Measurements from ENCODE around the gene TRIP11. TPM values are rescaled to one million over a fixed set of nuclear protein-coding genes. Genes with fewer than 3 reads are reported as not detected.

Gene TRIP11
- total RNA-seq, 1 donor, result 53.3 TPM

DNA sequence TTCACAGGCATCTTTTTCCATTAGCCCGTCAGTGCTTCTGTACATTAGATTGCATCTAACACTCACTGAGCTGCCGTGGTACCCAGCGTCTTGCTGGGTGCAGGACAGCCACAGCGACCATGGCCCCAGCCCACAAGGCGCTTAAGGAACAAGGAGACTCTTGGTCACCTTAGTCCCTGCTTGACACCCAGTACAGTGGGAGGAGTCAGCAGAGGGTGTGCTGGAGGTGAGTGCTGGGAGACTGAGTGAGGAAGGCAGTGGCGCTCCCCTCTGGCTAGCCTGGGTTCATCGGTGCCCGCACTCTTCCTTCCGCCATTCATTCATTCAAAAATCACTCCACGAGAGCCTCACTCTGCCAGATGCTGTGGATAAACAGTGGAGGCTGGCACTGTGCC, 114.1 kb downstream of the TRIP11 start:
- H3K4me3 ChIP-seq (ENCODE audit: low read depth, low read length), result no peak overlapping the region

DNA sequence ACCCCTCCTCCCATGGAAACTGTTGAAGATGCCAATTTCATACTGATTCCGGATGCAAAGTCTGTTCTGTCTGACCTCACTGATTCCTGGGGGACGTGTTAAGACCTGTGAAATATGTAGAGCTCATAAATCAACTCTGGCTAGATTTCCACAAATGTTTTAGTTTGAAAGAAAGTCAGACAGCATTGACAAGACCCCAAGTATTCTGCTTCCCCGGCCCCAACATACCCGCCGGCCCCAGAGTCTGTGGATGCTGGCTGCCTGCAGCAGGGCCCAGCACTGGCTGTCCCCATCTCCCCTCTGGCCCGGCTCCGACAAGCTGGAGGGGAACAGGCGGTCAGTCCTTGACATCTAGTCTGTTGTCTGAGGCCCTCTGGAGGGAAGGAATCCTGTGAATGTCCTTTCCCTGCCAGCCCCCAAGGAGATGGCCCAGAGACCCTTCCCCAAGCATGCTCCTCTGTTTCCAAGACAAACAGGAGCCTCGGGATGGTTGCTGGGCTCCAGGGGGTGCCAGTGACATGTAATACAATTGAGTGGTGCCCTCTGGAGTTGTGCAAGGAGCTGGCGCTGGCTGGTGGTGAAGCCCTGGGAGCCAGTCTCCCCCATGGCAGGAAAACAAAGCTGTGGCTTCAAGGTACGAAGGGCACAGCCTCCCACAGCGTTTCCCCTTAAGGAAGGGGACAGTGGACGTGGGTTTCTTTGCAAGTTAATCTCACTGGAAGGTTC, 114.7 kb downstream of the TRIP11 start:
- H3K4me3 ChIP-seq (ENCODE audit: low read depth, low read length), result no peak overlapping the region
- TF ChIP-seq, protein P1, sequence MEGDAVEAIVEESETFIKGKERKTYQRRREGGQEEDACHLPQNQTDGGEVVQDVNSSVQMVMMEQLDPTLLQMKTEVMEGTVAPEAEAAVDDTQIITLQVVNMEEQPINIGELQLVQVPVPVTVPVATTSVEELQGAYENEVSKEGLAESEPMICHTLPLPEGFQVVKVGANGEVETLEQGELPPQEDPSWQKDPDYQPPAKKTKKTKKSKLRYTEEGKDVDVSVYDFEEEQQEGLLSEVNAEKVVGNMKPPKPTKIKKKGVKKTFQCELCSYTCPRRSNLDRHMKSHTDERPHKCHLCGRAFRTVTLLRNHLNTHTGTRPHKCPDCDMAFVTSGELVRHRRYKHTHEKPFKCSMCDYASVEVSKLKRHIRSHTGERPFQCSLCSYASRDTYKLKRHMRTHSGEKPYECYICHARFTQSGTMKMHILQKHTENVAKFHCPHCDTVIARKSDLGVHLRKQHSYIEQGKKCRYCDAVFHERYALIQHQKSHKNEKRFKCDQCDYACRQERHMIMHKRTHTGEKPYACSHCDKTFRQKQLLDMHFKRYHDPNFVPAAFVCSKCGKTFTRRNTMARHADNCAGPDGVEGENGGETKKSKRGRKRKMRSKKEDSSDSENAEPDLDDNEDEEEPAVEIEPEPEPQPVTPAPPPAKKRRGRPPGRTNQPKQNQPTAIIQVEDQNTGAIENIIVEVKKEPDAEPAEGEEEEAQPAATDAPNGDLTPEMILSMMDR (IDR thresholded peaks at IDR 0.05; ENCODE audit: insufficient read depth, low read length), result no peak
- DNase-seq (ENCODE audit: low read depth), result peak; percentile 83

More for the DNA sequence above, 114.1 kb downstream of the TRIP11 start:
- TF ChIP-seq, protein P1 (IDR thresholded peaks at IDR 0.05; ENCODE audit: insufficient read depth, low read length), result no peak
- no peak for DNase-seq (ENCODE audit: low read depth)

DNA sequence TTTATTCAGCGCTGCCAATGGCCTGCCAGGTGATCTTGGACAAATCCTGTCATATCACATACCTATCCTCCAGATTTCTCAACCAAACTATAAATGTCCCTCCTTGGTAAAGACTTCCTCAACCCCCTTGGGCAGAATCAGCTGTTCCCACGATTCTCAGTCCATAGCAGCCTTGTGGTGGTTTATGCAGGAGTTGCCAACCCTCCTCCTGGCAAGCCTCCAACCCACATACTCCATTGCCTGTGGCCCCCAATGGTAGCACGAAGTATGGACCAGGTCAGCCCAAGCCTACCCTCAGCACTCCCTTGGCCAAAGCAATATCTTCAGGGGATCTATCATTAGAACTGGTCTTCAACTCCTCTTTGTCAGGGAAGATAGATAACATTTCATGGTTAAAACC, 119.3 kb downstream of the TRIP11 start:
- DNase-seq (ENCODE audit: low read depth), result no peak
- TF ChIP-seq, protein P1 (IDR thresholded peaks at IDR 0.05; ENCODE audit: insufficient read depth, low read length), result no peak
- no peak overlapping the region for H3K4me3 ChIP-seq (ENCODE audit: low read depth, low read length)

DNA sequence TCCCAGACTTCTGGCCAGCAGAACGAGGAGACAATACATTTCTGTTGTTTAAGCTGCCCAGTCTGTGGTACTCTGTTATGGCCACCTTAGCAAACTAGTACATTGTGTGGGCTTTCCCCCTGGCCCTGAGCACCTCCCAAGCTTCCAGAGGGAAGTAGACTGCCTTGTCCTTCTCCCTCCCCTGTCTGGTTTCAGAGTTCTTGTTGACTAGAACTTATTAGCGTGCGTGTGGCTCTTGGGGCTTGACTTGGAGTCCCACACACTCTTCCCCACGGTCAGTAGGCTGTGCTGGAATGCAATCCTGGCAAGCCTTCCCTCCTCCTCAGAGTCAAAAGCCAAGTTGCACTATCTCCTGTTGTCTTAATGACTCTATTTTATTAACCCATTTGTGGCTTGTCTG, 120.0 kb downstream of the TRIP11 start:
- peak; percentile 84 for DNase-seq (ENCODE audit: low read depth)
- TF ChIP-seq, protein P1 (IDR thresholded peaks at IDR 0.05; ENCODE audit: insufficient read depth, low read length), result no peak
- H3K4me3 ChIP-seq (ENCODE audit: low read depth, low read length), result no peak overlapping the region

DNA sequence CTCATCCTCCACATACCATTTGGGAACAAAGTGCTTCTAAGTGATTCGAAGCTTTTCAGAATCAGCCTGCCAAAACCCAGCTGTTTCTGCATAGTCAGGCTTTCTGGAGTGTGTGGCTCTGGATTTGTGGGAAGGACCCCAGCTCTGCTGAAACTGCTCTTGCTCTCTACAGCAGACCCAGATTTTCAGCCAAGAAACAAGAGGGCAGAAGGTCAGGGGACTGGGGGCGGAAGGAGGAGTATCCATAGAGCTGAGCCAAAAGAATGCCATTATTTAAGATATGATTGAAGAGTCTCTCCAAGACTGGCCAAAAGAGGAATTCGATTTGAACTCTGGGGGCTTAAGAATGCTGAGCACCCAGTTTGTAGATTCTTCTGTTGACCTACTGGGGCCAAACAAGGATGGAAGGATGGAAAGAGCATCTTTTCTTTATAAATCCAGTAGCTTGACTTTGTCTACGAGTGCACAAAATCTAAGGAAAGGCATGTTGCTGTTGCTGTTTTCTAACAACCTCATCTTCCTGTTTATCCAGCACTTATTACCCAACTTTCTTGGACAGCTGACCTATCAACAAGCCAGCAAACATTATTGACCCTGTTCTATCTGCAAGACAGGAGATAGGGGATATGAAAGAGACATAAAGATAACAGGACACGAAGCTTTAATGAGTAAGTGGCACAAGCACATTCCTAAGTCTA, 121.5 kb downstream of the TRIP11 start:
- DNase-seq (ENCODE audit: low read depth), result peak; percentile 23
- H3K4me3 ChIP-seq (ENCODE audit: low read depth, low read length), result no peak overlapping the region
- TF ChIP-seq, protein P1 (IDR thresholded peaks at IDR 0.05; ENCODE audit: insufficient read depth, low read length), result no peak

Other genes starting within 250 kb of the TRIP11 start
- gene TC2N, start 172.5 kb downstream of the TRIP11 start, total RNA-seq (ENCODE audit: low replicate concordance), result 0.16 and 1.6 TPM in 2 replicates
- 56.8 and 137 TPM in 2 replicates for gene FBLN5, start 92.4 kb downstream of the TRIP11 start, total RNA-seq (ENCODE audit: low replicate concordance)
- 30.2 and 53.1 TPM in 2 replicates for gene ATXN3, start 66.5 kb upstream of the TRIP11 start, total RNA-seq (ENCODE audit: low replicate concordance)
- 286 and 765 TPM in 2 replicates for gene NDUFB1, start 81.6 kb upstream of the TRIP11 start, total RNA-seq (ENCODE audit: low replicate concordance)
- 58.1 and 58.3 TPM in 2 replicates for gene CPSF2, start 81.9 kb upstream of the TRIP11 start, total RNA-seq (ENCODE audit: low replicate concordance)

Data from fibroblast of the aortic adventitia (primary cell).